Fibroblast of pulmonary artery (primary cell): ENCODE data around the gene ERO1A.

ENCODE experiments used
- DNase-seq: peaks from one replicate; pipeline ENCODE4 v3.0.0-alpha.2; 2010; ENCODE audit warnings: low read depth
- H3K4me3 ChIP-seq: replicated peaks from 2 replicates; pipeline ENCODE4 v1.5.1; 2011; ENCODE audit warnings: low read depth, mild to moderate bottlenecking, control low read depth, low read length, moderate library complexity
- CTCF ChIP-seq: IDR thresholded peaks from 2 replicates; pipeline ENCODE4 v1.5.1; 2011; ENCODE audit warnings: mild to moderate bottlenecking, control low read depth, low read length, inconsistent platforms; ENCODE audit errors: missing control alignments

ERO1A gene

GRCh38 chr14:52656905-52657304 is 38.5 kb downstream of the ERO1A start:
- TF ChIP-seq CTCF = no peak
- no peak overlapping the region for H3K4me3 ChIP-seq
- DNase-seq = no peak

- DNase-seq = no peak
- H3K4me3 ChIP-seq = no peak overlapping the region
- no peak for TF ChIP-seq CTCF
Measured at GRCh38 chr14:52650774-52651173, 44.6 kb downstream of the ERO1A start.

- DNase-seq = no peak
- TF ChIP-seq CTCF = no peak
- no peak overlapping the region for H3K4me3 ChIP-seq
Measured at GRCh38 chr14:52649511-52649910, 45.8 kb downstream of the ERO1A start.

GRCh38 chr14:52641745-52642144 is 53.6 kb downstream of the ERO1A start:
- DNase-seq = no peak
- no peak overlapping the region for H3K4me3 ChIP-seq
- TF ChIP-seq CTCF = no peak

- DNase-seq = no peak
- TF ChIP-seq CTCF = no peak
- H3K4me3 ChIP-seq = no peak overlapping the region
Measured at GRCh38 chr14:52640137-52640536, 55.2 kb downstream of the ERO1A start.

GRCh38 chr14:52619687-52620086 is 75.7 kb downstream of the ERO1A start:
- H3K4me3 ChIP-seq = no peak overlapping the region
- DNase-seq = no peak
- no peak for TF ChIP-seq CTCF

- no peak for TF ChIP-seq CTCF
- DNase-seq = no peak
- no peak overlapping the region for H3K4me3 ChIP-seq
Measured at GRCh38 chr14:52618602-52619001, 76.8 kb downstream of the ERO1A start.
